GM12873 (cell line): ENCODE data around the gene CYP1A2.

Source experiments
- TF ChIP-seq, protein P1 (sequence below): IDR thresholded peaks from 2 replicates; pipeline ENCODE4 v1.5.1; 2012; ENCODE audit warnings: low read depth, mild to moderate bottlenecking, moderate library complexity, low read length, control low read depth; ENCODE audit not compliant: insufficient read depth; ENCODE audit errors: missing control alignments

The CYP1A2 gene

DNA sequence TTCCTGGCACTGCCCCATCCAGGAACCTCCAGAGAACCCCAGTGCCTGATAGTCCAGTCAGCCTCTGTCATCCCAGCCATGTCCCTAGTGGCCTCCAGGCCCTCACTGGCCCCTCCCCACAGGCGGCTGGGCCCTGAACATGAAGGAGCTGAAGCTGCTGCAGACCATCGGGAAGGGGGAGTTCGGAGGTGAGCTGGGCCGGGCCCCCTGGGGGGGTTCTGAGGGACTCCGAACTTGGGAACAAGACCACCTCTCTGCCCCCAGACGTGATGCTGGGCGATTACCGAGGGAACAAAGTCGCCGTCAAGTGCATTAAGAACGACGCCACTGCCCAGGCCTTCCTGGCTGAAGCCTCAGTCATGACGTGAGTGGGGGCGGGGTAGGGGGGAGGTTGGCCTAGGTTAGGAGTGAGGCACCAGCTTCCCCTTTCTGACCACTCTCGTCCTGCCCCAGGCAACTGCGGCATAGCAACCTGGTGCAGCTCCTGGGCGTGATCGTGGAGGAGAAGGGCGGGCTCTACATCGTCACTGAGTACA, 52.0 kb downstream of the CYP1A2 start:
- TF ChIP-seq, protein P1, sequence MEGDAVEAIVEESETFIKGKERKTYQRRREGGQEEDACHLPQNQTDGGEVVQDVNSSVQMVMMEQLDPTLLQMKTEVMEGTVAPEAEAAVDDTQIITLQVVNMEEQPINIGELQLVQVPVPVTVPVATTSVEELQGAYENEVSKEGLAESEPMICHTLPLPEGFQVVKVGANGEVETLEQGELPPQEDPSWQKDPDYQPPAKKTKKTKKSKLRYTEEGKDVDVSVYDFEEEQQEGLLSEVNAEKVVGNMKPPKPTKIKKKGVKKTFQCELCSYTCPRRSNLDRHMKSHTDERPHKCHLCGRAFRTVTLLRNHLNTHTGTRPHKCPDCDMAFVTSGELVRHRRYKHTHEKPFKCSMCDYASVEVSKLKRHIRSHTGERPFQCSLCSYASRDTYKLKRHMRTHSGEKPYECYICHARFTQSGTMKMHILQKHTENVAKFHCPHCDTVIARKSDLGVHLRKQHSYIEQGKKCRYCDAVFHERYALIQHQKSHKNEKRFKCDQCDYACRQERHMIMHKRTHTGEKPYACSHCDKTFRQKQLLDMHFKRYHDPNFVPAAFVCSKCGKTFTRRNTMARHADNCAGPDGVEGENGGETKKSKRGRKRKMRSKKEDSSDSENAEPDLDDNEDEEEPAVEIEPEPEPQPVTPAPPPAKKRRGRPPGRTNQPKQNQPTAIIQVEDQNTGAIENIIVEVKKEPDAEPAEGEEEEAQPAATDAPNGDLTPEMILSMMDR, result no peak

DNA sequence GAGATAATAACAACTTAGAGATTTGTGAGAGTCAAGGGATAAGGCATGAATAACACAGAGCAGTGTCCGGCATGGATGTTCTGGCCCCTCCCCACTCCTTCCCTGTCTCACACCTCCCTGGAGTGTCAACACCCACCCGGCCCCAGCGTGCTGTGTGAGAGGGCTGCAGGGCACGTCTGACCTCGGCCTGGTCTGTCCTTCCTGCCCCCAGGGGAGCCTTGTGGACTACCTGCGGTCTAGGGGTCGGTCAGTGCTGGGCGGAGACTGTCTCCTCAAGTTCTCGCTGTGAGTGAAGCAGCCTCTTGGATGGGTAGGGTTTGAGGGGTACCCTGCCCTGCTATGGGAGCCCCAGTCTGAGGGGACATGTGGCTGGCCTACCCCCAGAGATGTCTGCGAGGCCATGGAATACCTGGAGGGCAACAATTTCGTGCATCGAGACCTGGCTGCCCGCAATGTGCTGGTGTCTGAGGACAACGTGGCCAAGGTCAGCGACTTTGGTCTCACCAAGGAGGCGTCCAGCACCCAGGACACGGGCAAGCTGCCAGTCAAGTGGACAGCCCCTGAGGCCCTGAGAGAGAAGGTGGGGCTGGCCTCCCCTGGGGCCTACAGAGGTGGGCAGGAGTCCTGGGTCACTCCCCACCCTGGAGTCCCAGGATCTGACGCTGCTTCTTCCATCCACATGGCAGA, 52.8 kb downstream of the CYP1A2 start:
- TF ChIP-seq, protein P1, result no peak

DNA sequence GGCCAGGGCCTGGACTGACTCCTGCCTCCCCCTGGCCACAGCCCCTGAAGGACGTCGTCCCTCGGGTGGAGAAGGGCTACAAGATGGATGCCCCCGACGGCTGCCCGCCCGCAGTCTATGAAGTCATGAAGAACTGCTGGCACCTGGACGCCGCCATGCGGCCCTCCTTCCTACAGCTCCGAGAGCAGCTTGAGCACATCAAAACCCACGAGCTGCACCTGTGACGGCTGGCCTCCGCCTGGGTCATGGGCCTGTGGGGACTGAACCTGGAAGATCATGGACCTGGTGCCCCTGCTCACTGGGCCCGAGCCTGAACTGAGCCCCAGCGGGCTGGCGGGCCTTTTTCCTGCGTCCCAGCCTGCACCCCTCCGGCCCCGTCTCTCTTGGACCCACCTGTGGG, 53.6 kb downstream of the CYP1A2 start:
- TF ChIP-seq, protein P1, result no peak

DNA sequence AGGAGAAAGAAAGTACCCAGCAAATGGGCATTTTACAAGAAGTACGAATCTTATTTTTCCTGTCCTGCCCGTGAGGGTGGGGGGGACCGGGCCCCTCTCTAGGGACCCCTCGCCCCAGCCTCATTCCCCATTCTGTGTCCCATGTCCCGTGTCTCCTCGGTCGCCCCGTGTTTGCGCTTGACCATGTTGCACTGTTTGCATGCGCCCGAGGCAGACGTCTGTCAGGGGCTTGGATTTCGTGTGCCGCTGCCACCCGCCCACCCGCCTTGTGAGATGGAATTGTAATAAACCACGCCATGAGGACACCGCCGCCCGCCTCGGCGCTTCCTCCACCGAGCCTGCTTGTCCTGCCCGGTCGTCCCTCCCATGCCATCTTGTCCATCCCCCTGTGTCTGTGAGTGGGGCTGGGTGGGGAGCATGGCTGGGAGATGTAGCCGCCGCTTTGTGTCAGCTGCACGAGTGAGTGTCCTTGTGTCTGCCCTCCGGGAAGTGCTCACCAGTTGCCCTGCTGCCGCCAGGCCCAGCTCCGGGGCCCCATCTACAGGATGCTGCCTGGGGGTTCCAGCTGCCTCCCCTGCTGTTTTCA, 54.3 kb downstream of the CYP1A2 start:
- TF ChIP-seq, protein P1, result no peak

DNA sequence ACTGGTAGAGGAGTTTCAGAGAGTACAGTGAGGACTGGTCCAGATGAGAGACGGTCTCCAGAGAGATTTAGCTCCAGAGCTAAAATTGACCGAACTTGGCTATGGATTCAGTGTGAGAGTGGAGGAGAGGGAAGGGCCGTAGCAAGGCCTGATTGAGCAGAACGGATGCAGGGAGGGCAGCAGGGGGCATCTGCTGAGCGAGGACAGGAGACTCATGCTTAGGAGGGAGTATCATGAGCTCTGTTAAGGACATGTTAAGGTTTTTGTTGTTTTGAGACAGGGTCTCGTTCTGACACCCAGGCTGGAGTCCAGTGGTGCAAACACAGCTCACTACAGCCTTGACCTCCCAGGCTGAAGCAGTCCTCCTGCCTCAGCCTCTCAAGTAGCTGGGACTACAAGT, 56.3 kb downstream of the CYP1A2 start:
- TF ChIP-seq, protein P1, result no peak
